CD4-positive, CD25-positive, alpha-beta regulatory T cell (primary cell): ENCODE measurements around the gene ZNF805. TPM values are rescaled to one million over a fixed set of nuclear protein-coding genes. Genes with fewer than 3 reads are reported as not detected.
"Not testable (repeated sequence)": the region's sequence is repeated elsewhere in the genome, so short reads cannot be mapped to it uniquely, and the experiment has no call there.

Experiments used
- ATAC-seq, 2 donors: fragments of 150-1000 bp; cut with Tn5 transposase; one replicate each; pipeline ENCODE4 v1.10.0; 2021; ENCODE audit warnings: low read depth in 2 of 2, moderate number of reproducible peaks in 2 of 2, moderate library complexity in 1 of 2
- DNase-seq, 3 donors: peaks; one replicate each; pipeline versions ENCODE4 v3.0.0 to v3.0.0-alpha.2; 2012 to 2022; ENCODE audit warnings: mixed read lengths in 1 of 3
- H3K27ac ChIP-seq: one replicate; pipeline ENCODE4 v1.7.0; 2013; ENCODE audit warnings: mild to moderate bottlenecking, low read length; ENCODE audit not compliant: insufficient read depth, poor library complexity, severe bottlenecking
- H3K27me3 ChIP-seq: one replicate; pipeline ENCODE4 v1.7.0; 2013; ENCODE audit warnings: low read length; ENCODE audit not compliant: control insufficient read depth, insufficient read depth
- H3K36me3 ChIP-seq: one replicate; pipeline ENCODE4 v1.7.0; 2013; ENCODE audit warnings: mild to moderate bottlenecking, low read length, moderate library complexity; ENCODE audit not compliant: control insufficient read depth, insufficient read depth
- H3K4me1 ChIP-seq: 2 replicates; pipeline ENCODE4 v1.7.0; 2013; ENCODE audit warnings: mild to moderate bottlenecking, low read length; ENCODE audit not compliant: insufficient read depth, control insufficient read depth, poor library complexity, severe bottlenecking
- H3K4me3 ChIP-seq: one replicate; pipeline ENCODE4 v1.7.0; 2013; ENCODE audit warnings: low read depth, mild to moderate bottlenecking, low read length, moderate library complexity
- H3K9me3 ChIP-seq, 2 experiments: 1 replicate in 1 of 2; 2 replicates in 1 of 2; pipeline ENCODE4 v1.7.0; 2013; ENCODE audit warnings: low read length in 2 of 2, mild to moderate bottlenecking in 1 of 2, moderate library complexity in 1 of 2; ENCODE audit not compliant: control insufficient read depth in 2 of 2
- H3K27ac Mint-ChIP-seq, 3 donors: one replicate each; pipeline ENCODE4 v1.8.0; 2020 to 2022; ENCODE audit warnings: mild to moderate bottlenecking in 3 of 3, mixed read lengths in 3 of 3, moderate library complexity in 2 of 3
- H3K27me3 Mint-ChIP-seq: one replicate; pipeline ENCODE4 v1.8.0; 2022; ENCODE audit warnings: mild to moderate bottlenecking, mixed read lengths
- H3K36me3 Mint-ChIP-seq: one replicate; pipeline ENCODE4 v1.8.0; 2020; ENCODE audit warnings: mixed read lengths
- H3K4me1 Mint-ChIP-seq, 4 donors: one replicate each; pipeline ENCODE4 v1.8.0; 2020 to 2022; ENCODE audit warnings: mixed read lengths in 4 of 4, mild to moderate bottlenecking in 1 of 4
- H3K4me3 Mint-ChIP-seq, 4 donors: one replicate each; pipeline ENCODE4 v1.8.0; 2020 to 2022; ENCODE audit warnings: mild to moderate bottlenecking in 4 of 4, mixed read lengths in 4 of 4, moderate library complexity in 3 of 4
- H3K9me3 Mint-ChIP-seq, 7 donors: one replicate each; pipeline ENCODE4 v1.8.0; 2020 to 2022; ENCODE audit warnings: mixed read lengths in 7 of 7, mild to moderate bottlenecking in 3 of 7, moderate library complexity in 2 of 7
- polyA plus RNA-seq, 4 donors: library from polyadenylated mRNA; unstranded; fragments of 300-500 nt; fragmentation: Illumina TruSeq; gene quantifications; one replicate each; pipeline ENCODE4 v1.2.3, GENCODE V29; 2021
- total RNA-seq: library from RNA; stranded (reverse); gene quantifications from one replicate; pipeline ENCODE4 v1.2.3, GENCODE V29; 2022

The ZNF805 gene
- total and polyA plus RNA-seq, 5 donors from 2014 or later, result 1.9 to 30.7 (median 4.5) TPM

DNA sequence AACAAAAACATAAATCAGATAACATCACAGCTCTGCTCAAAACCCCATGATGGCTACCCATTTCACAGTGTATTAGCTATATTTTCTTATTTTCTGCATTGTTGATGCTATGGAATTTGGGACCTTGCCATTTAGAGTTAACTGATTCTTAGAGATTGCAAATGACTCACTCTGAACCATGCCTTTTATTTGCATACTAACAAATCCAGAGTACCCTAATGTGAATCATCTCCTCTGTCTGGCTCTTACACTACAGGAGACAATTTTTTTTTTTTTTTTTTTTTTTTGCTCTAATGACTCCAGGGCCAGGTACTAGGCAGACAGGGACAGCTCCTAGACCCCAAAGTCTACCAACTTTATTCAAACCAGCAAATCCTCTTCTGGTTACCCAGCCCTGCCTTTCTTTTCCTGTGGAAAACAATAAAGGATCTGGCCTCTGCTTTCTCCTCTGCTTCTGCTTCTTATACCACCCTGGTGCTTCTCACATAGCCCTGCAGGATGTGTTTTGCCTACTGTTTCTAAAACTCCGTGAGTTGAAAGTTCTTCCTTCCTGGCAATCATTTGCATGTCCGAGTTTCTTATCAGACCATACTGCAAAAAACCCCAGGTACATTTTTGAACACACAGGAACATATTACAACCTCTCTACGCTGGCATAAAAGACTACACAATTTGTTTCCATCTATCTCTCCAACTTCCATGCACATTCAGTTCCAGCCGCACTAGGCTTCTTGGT lies 29.3 kb downstream of the ZNF805 start:
- Histone ChIP-seq H3K27ac (no peak overlapping the region), H3K4me1 (no peaks in the 10 kb centered on the region), H3K27me3 (no peaks in the 10 kb centered on the region), H3K4me3 (no peak overlapping the region), H3K9me3 (peaks cover 6% of the 10 kb centered on the region in 2 experiments), H3K36me3 (no peaks in the 10 kb centered on the region)
- DNase-seq (no peak), ATAC-seq (no peak)
- H3K27ac Mint-ChIP-seq, result no peak overlapping the region
- H3K4me1 Mint-ChIP-seq, result peaks cover 0 to 6% (median 2%) of the 10 kb centered on the region in 4 donors
- H3K27me3 Mint-ChIP-seq, result no peaks in the 10 kb centered on the region
- H3K4me3 Mint-ChIP-seq, result no peak overlapping the region
- H3K9me3 Mint-ChIP-seq, result peaks cover 0 to 29% (median 14%) of the 10 kb centered on the region in 7 donors
- peaks cover 44% of the 10 kb centered on the region for H3K36me3 Mint-ChIP-seq

DNA sequence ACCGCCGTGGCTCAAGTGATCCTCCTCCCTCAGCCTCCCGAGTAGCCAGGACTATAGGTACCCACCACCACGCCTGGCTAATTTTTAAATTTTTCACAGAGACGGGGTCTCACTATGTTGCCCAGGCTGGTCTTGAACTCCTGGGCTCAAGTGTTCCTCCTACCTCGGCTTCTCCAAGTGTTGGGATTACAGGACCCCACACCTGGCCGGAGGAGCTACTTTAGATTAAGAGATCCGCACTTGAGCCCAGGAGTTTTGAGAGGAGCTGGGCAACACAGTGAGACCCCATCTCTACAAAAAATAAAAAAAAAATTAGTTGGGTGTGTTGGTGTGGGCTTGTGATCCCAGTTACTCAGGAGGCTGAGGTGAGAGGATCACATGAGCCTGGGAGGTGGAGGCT lies 30.8 kb downstream of the ZNF805 start:
- ATAC-seq, result no peak
- peaks cover 0 to 6% (median 0%) of the 10 kb centered on the region in 4 donors for H3K4me1 Mint-ChIP-seq
- peaks cover 0 to 4% of the 10 kb centered on the region in 2 experiments for H3K9me3 ChIP-seq
- H3K4me1 ChIP-seq, result no peaks in the 10 kb centered on the region
- no peaks in the 10 kb centered on the region for H3K36me3 ChIP-seq
- H3K4me3 ChIP-seq, result no peak overlapping the region
- peaks cover 44% of the 10 kb centered on the region for H3K36me3 Mint-ChIP-seq
- no peak for DNase-seq
- peaks cover 0 to 16% (median 9%) of the 10 kb centered on the region in 7 donors for H3K9me3 Mint-ChIP-seq
- H3K27me3 Mint-ChIP-seq, result no peaks in the 10 kb centered on the region
- H3K27me3 ChIP-seq, result no peaks in the 10 kb centered on the region
- H3K4me3 Mint-ChIP-seq, result no peak overlapping the region
- H3K27ac ChIP-seq, result no peak overlapping the region
- no peak overlapping the region for H3K27ac Mint-ChIP-seq

DNA sequence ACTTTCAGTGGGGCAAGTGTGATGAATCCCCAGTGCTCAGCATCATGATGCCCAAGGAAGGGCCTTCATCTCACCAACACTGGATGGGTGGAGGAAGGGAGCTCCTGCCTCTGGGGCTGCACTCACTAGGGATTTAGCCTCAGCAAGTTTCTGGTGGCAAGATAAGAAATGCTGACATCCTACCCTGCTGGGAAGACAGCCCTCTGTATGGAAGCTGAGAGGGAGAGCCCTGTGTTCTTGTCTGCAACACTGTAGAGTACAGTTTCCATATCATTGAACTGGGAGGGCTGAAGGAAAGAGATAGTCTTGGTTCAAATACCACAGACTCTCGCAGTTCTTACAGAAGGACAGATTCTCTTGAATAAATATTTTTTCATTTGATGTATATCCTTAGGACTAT lies 32.6 kb downstream of the ZNF805 start:
- H3K4me1 ChIP-seq, result no peaks in the 10 kb centered on the region
- no peaks in the 10 kb centered on the region for H3K9me3 ChIP-seq
- H3K4me3 ChIP-seq, result no peak overlapping the region
- ATAC-seq, result no peak
- Mint-ChIP-seq H3K9me3 (peaks cover 0 to 12% (median 2%) of the 10 kb centered on the region in 7 donors), H3K27me3 (no peaks in the 10 kb centered on the region), H3K4me3 (no peak overlapping the region), H3K27ac (no peak overlapping the region), H3K36me3 (peaks cover 34% of the 10 kb centered on the region), H3K4me1 (peaks cover 0 to 6% (median 1%) of the 10 kb centered on the region in 4 donors)
- H3K27me3 ChIP-seq, result no peaks in the 10 kb centered on the region
- no peak overlapping the region for H3K27ac ChIP-seq
- H3K36me3 ChIP-seq, result no peaks in the 10 kb centered on the region
- DNase-seq, result no peak

DNA sequence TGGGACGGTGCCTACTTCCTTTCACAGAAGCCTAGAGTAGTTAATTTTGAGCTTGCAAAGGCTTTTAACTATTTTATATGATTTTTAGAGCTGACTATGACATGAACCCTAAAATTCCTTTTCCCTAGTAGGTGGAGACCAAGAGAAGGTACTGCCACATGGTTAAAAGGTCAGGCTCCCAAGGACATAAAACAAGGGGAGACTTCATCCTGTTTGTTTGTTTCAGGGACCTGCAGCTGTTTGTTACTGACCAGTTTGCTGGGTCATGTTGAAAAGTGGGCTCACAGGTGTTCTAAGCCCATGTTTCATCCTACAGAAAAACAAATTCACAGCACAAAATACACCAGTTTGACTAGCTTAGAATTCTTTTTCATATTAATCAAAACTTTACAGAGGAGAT lies 36.0 kb downstream of the ZNF805 start:
- no peak overlapping the region for H3K4me3 ChIP-seq
- H3K9me3 ChIP-seq, result no peaks in the 10 kb centered on the region
- no peaks in the 10 kb centered on the region for H3K27me3 ChIP-seq
- H3K4me1 ChIP-seq, result peaks cover 14% of the 10 kb centered on the region
- Mint-ChIP-seq H3K36me3 (peaks cover 24% of the 10 kb centered on the region), H3K27ac (no peak overlapping the region), H3K4me3 (no peak overlapping the region), H3K9me3 (peaks cover 0 to 10% (median 0%) of the 10 kb centered on the region in 7 donors), H3K27me3 (no peaks in the 10 kb centered on the region), H3K4me1 (peaks cover 6 to 9% (median 7%) of the 10 kb centered on the region in 4 donors)
- DNase-seq (no peak), ATAC-seq (no peak)
- no peaks in the 10 kb centered on the region for H3K36me3 ChIP-seq
- H3K27ac ChIP-seq, result no peak overlapping the region

DNA sequence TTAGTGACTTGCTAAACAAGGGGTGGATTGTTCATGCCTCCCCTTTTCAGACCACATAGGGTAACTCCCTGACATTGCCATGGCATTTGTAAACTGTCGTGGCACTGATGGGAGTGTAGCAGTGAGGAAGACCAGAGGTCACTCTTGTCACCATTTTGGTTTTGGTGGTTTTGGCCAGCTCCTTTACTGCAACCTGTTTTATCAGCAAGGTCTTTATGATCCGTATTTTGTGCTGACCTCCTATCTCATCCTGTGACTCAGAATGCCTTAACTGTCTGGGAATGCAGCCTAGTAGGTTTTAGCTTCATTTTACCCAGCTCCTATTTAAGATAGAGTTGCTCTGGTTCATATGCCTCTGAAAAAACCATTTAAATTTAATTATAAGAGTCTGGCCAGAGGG lies 38.0 kb downstream of the ZNF805 start:
- not testable (repeated sequence) for H3K9me3 ChIP-seq, ATAC-seq
- H3K4me1 Mint-ChIP-seq, result peaks cover 4 to 28% (median 21%) of the 10 kb centered on the region in 4 donors

DNA sequence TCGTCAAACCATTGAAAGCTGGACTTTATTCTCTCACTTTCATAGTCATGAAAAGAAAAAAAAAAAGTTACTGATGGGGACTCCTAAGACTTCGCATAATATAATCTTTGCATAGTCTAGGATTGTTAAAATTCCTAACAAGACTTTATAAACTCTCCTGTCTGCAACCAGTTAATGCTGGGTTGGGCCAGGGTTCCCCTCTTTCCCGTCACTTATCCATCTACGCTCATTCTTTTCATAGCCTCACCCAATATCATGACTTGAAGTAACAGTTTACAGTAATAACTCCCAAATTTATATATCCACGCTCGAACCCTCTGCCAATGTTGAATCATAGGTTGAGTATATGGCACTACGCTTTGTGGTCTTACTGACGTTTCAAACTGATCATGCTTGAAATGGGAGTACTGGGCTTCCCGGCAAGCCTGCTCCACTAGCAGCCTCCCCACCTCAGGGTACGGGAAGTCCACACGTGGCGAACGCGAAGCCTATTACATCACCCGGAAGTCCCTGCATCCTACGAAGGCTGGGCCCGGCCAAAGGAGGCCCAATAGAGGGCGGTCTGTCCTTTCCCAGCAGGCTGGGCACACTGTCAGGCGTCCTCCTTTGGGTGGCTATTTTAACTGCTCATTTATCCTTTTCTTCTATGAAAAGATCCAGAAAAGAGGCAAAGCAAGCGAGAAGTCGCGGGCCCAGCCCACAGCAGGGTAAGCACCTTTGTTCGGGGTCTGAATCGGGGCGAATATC lies 39.2 kb downstream of the ZNF805 start:
- Mint-ChIP-seq H3K27ac (no peak overlapping the region), H3K36me3 (peaks cover 19% of the 10 kb centered on the region), H3K4me1 (peaks cover 0 to 37% (median 22%) of the 10 kb centered on the region in 4 donors), H3K9me3 (no peaks in the 10 kb centered on the region), H3K4me3 (no peak overlapping the region), H3K27me3 (no peaks in the 10 kb centered on the region)
- Histone ChIP-seq H3K9me3 (no peaks in the 10 kb centered on the region), H3K4me3 (peak overlapping the region; percentile 80), H3K36me3 (peaks cover 9% of the 10 kb centered on the region), H3K27me3 (no peaks in the 10 kb centered on the region), H3K4me1 (peaks cover 30% of the 10 kb centered on the region), H3K27ac (peak overlapping the region; percentile 100)
- DNase-seq (peak in 2 of 3 donors; percentile 66 to 86), ATAC-seq (peak; percentile 69 to 70)

More for the DNA sequence above, 38.0 kb downstream of the ZNF805 start:
- not testable (repeated sequence) for H3K9me3 Mint-ChIP-seq, H3K27me3 Mint-ChIP-seq, H3K27ac ChIP-seq, H3K27me3 ChIP-seq, DNase-seq, H3K27ac Mint-ChIP-seq, H3K36me3 ChIP-seq, H3K4me3 ChIP-seq
- Mint-ChIP-seq H3K36me3 (peaks cover 21% of the 10 kb centered on the region), H3K4me3 (peak overlapping the region in 1 of 4 donors; percentile 47)
- H3K4me1 ChIP-seq, result peaks cover 29% of the 10 kb centered on the region

DNA sequence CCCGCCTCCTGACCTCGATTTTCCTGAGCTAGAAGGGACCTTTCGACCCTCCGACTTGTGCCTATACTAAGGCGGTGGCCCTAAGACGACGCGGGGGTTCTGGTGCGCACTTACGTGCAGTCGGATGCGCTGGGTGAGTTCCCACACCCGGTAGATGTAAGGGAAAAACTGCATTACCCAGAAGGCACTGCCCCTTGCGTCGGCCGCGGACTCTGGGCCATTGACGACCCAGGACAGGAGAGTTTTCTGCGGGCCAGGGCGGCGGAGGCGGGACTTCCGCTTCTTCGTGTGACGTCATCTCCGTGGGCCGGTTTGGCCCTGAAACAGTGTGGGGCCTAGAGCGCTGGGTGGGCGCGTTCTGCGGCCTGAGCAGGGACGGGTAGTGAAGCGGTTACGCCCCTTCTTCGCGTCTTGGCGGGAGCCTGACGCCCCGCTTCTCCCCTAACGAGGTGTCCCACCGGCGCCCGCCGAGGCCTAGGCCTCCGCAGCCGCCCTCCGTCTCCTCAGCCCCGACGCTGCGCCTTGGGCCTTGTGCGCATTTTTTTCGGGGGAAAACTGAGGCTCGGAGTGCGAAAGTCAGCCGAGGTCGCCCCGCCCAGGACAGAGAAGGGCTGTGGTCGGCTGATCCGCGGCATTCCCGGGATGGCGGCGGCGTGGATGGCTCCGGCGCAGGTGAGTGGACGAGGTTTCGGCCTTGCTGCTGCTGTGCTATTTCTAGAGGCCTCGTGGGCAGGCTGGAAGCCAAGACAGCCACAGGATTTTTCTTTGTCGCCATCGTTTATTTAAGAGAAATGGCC lies 39.9 kb downstream of the ZNF805 start, which contains the start of gene ZNF460:
TSS of gene ZNF460 (plus strand) at position 321 of the 797 bp plus-strand sequence. CDS start at position 643, 322 bp downstream.
- Histone ChIP-seq H3K27ac (peak within 1 kb of the TSS; percentile 100), H3K27me3 (no peaks in the 10 kb centered on the region), H3K4me3 (peak within 1 kb of the TSS; percentile 94), H3K4me1 (peaks cover 30% of the 10 kb centered on the region), H3K9me3 (no peaks in the 10 kb centered on the region), H3K36me3 (peaks cover 17% of the 10 kb centered on the region)
- Mint-ChIP-seq H3K4me3 (no peak within 1 kb of the TSS), H3K27me3 (no peaks in the 10 kb centered on the region), H3K4me1 (peaks cover 4 to 43% (median 25%) of the 10 kb centered on the region in 4 donors), H3K27ac (no peak within 1 kb of the TSS), H3K9me3 (peaks cover 0 to 3% (median 2%) of the 10 kb centered on the region in 7 donors), H3K36me3 (peaks cover 23% of the 10 kb centered on the region)
- peak; percentile 96 to 97 for ATAC-seq
- DNase-seq, result peak; percentile 93 to 98 (median 97)
